ENCODE data around the gene FERMT2.

DNA sequence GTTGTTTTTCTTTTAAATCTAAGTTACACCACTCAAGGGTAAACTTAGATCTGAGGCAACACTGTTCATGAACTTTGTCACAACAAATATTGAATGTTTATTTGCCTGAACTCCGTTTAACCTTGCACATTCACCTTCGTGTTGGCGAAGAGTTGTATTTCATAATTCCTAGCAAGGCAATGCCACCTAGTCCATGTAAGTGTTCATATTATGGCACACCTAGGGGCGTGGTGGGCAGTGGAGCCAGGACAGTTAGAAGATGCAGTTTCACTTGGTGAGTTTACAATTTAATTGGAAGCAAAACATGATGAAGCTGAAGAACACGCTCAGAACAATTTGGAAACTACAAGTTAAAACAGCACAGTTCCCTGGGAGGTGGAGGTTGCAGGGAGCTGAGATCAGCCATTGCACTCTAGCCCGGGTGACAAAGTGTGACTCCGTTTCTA lies 129.0 kb downstream of the FERMT2 start:
- TF ChIP-seq POLR2A (IDR thresholded peaks at IDR 0.05), result no peak
- TF ChIP-seq, protein P1, sequence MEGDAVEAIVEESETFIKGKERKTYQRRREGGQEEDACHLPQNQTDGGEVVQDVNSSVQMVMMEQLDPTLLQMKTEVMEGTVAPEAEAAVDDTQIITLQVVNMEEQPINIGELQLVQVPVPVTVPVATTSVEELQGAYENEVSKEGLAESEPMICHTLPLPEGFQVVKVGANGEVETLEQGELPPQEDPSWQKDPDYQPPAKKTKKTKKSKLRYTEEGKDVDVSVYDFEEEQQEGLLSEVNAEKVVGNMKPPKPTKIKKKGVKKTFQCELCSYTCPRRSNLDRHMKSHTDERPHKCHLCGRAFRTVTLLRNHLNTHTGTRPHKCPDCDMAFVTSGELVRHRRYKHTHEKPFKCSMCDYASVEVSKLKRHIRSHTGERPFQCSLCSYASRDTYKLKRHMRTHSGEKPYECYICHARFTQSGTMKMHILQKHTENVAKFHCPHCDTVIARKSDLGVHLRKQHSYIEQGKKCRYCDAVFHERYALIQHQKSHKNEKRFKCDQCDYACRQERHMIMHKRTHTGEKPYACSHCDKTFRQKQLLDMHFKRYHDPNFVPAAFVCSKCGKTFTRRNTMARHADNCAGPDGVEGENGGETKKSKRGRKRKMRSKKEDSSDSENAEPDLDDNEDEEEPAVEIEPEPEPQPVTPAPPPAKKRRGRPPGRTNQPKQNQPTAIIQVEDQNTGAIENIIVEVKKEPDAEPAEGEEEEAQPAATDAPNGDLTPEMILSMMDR (IDR thresholded peaks at IDR 0.05), result no peak
